GM19324 (cell line): ENCODE results near the gene DBNDD1.
"Not testable (repeated sequence)": the region's sequence is repeated elsewhere in the genome, so short reads cannot be mapped to it uniquely, and the experiment has no call there.

Experiments used
- ATAC-seq: cut with Tn5 transposase; IDR thresholded peaks from one replicate; pipeline ENCODE4 v1.9.1; 2021; ENCODE audit warnings: mild to moderate bottlenecking, moderate library complexity; ENCODE audit not compliant: unreplicated experiment, low FRiP score

The DBNDD1 gene

GRCh38 chr16:89994389-89994720 lies 24.9 kb downstream of the DBNDD1 start:
- no peak for ATAC-seq

GRCh38 chr16:89993971-89994370 lies 25.3 kb downstream of the DBNDD1 start:
- no peak for ATAC-seq

DNA sequence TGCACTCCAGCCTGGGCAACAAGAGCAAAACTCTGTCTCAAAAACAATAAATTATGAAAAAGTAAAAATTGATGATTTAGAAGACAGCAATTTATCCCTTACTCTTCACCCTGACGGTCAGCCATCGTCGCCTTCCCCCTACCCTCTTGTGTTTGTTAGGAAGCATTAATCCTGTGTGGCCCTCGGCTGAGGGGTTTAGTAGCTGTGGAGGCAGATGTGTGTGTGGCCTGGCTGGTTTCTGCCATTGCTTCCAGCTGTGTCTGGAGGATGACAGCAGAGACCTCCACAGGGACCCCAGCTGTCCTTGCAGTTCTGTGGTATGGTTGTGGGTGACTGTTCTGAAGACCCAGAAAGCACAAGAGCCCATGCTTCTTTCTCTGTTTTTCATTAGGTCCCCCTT lies 25.9 kb downstream of the DBNDD1 start:
- ATAC-seq = no peak

DNA sequence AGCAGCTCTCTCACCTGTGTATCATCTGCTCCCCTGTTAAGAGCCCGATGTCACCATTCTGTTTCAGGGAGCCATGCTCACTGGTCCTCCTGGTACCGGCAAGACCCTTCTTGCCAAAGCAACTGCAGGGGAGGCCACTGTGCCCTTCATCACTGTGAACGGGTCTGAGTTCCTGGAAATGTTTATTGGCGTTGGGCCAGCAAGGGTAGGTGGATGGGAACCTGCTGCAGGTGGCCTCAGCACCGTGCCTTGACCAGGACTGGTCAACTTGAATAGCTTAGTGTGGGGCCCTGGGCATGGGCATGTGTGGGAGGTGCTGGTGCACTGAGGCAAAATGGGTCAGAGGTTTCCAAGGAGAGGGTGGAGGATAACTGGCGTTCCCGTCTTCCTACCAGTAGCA lies 28.5 kb downstream of the DBNDD1 start:
- ATAC-seq = no peak

DNA sequence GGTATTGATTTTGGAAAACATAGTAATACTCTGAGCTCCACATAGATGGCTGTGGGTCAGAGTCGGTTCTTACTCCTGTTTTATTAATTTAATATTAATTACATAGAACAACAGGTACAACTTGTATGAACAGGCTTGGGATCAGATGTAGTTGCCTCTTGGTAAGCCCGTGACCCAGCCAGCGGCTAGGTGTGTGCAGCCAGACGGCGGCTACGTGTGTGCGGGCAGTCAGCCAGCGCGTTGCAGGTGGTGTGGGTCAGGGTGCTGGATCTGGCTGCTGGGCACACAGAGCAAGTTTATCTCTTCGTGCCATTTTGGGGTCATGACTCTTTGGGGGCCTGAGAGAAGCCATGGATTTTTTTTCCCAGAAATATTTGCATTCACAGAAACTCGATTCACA lies 30.3 kb downstream of the DBNDD1 start:
- no peak for ATAC-seq

DNA sequence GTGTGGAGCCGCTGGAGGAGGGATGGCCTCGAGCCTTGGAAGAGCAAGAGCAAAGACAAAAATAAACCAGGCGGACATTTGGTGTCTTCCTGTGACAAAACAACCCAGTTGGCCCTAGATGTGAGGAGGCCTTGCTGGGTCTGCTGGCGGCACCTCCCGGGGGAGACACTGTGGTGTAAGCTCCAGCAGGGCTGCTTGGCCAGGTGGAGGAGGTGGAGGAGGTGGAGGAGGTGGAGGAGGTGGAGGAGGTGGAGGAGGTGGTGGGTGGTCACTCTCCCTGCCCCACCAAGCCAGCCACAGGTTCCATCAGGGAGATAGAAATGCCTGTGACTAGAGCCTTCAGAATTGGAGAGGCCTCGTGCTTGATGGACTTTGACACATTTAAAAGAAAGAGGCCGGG lies 32.1 kb downstream of the DBNDD1 start:
- ATAC-seq = no peak

GRCh38 chr16:89986600-89986999 lies 32.7 kb downstream of the DBNDD1 start:
- no peak for ATAC-seq

DNA sequence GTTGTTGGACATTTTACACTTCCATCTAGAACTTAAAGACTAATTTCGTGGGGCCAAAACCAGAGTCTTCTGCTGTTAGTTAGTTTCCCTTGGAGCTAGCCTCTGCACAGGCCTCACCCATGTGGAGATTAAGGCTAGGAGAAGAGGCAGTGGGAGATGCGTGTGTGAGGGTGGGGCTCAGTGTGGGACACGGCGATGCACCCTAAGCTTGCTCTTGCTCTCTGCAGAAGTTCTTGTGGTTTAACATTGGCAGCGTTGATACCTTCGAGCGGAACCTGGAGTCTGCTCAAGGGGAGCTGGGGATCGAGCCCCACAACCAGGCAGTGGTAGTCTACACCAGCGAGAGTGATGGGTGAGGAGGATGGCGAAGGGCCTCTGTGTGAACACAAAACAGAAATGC lies 34.0 kb downstream of the DBNDD1 start:
- ATAC-seq = no peak

GRCh38 chr16:89984216-89984615 lies 35.0 kb downstream of the DBNDD1 start:
- no peak for ATAC-seq

DNA sequence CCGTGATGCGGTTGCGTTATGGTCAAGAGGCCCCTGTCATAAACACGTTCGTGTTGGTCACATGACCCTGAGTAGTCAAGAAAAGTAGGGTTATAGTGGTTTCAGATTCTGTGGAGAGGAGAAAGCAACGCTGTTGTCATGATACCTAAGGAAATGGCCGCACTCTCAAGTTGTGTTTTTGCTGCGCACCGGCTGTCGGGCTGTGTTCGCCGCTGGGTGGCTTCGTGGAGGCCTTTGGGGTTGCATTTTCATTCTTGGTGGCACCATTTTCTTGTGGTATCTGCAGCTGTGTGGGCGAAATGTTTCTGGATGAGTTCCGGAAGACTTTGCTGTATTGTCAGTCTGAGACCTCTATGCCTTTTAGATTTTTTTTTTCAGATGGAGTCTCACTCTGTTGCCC lies 35.7 kb downstream of the DBNDD1 start:
- ATAC-seq = no peak

DNA sequence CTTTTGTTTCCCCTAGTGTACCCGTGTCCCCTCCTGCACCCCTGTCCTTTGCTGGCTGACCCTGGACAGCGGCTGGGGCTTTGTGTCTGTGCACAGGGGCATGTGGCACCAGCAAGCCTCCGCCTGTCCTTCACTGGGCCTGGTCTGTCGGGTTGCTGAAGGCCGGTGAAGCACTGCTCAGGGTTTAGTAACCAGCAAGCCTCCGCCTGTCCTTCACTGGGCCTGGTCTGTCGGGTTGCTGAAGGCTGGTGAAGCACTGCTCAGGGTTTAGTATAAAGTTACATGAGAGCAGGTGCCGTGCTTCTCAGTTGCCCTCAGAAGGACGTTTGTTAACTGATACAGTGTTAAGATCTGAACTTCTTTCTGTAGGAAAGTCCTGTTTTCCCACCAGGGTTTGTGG lies 36.9 kb downstream of the DBNDD1 start:
- ATAC-seq = no peak

DNA sequence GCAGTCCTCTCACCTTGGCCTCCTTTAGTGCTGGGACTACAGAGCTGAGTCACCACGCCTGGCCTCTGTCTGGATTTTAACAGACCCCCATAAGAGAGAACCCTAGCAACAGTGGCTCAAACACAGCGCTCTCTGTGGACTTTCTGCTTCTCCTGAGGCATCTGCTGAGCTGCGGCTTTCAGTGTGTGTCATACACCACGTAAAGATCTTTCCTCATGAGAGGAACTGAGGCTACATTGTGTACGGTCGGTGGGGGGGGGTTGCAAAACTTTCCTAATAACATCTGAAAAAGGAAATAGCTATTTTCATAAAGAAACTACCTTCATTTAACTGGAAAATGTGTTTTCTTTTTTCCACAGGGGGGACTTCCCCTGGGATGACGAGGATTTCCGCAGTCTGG lies 37.8 kb downstream of the DBNDD1 start:
- ATAC-seq = no peak

DNA sequence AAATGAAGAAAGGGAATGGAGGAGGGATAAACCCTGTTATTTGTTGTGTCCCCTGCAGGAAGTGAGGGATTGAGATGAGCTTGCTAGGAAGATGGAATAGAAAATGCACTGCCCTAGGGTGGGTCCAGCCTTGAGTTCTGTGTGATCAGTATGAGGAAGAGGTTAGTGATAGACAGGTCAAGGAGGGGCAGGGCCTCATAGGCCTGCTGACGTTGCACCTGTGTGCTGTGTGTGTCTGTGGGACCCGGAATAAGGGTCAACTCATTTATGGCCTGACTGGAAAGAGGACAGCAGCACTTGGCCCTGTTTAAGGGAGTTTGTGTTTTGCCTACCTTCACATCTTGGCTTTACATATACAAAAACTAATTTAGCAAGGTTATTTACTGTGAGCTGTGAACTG lies 44.4 kb downstream of the DBNDD1 start:
- ATAC-seq = no peak

DNA sequence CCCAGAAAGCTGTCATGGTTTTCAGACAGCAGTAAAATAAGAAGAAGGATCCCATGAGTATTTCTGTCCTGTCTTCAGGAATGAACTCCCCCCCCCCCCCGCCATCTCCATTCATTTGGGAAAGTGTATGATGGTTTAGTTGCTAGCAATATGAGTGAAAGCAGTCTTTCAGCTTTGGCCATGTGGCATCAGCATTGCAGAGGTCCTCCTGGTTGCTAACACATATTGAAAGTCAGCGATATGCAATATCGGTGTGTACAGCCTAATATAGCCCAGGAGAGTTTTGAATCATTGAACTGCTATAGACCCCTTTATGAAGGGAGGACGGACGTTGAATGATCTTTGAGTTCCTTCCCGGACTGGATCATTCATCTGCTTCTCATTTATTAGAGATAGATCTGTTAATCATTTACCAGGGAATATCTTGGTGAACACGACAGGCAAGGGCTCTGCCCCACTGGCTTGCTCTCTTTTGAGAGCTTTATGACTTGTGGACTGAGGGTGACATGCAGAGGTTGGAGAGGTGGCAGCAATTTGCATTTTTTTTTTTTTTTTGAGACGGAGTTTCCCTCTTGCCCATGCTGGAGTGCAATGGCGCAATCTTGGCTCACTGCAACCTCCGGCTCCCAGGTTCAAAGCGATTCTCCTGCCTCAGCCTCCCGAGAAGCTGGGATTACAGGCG lies 45.5 kb downstream of the DBNDD1 start:
- no peak for ATAC-seq

DNA sequence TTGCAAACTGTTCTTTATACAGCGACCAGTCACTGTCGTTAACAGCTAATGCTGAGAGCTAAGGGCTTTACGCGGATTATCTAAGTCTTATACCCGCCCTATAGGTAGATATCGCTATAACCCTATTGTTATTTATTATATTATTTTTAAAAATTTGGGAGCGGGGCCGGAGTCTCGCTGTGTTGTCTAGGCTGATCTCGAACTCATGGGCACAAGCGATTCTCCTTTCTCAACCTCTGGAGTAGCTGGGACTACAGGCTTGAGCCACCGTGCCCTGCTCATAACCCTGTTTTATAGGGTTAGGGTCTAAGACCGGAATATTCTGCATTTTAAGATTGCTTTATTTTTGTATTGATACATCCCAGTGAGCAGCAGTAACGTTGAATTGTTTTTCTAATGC lies 46.0 kb downstream of the DBNDD1 start:
- no peak for ATAC-seq

- peak; percentile 93 for ATAC-seq
Observed at GRCh38 chr16:89972244-89973234, 46.7 kb downstream of the DBNDD1 start.

GRCh38 chr16:89971495-89972243 lies 47.6 kb downstream of the DBNDD1 start:
- ATAC-seq = no peak

- ATAC-seq = no peak
Observed at GRCh38 chr16:89969741-89970410, 49.4 kb downstream of the DBNDD1 start.

GRCh38 chr16:89968074-89968473 lies 51.2 kb downstream of the DBNDD1 start:
- ATAC-seq = not testable (repeated sequence)

- ATAC-seq = not testable (repeated sequence)
Observed at GRCh38 chr16:89967436-89967835, 51.8 kb downstream of the DBNDD1 start.

DNA sequence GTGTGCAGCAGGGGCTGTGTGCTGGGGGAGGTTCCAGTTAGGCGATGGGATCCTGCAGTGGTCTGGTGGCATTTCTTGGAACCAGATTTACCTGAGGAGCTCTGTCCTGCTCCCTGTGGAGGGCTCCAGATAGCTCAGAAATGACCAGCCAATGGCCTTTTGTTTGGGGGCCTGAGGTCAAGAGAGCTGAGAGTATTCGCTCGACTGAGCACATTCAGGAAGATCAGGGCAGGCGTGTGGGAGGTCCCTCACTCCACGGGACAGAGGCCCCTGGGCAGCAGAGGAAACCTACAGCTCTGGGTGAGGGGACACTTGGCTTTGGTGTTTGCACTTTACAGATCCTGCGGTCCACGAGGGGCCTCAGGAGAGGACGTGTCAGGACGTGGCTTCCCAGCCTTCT lies 52.5 kb downstream of the DBNDD1 start:
- no peak for ATAC-seq
